ENCODE results near the gene CPNE4.

DNA sequence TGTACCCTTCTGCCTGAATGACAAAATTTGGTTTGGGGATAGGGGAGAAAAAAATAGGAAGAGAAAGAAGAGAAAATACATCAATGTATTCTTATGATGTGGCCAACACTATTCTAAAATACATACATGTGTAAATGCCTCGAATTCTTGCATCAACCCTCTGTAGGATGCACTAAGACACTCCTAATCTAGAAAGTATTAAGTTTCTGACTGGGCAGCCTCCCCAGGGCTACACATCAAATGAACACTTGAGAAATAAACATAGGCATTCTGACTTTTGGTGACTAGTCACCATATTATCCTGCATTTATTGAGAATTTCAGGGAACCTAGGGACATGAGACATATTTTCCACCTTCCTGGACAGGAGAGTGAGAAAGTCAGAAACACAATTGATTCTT, 109.2 kb downstream of the CPNE4 start:
- no peak for TF ChIP-seq EZH2 (IDR thresholded peaks at IDR 0.05)
- no peak for TF ChIP-seq POLR2AphosphoS5 (IDR thresholded peaks at IDR 0.05; ENCODE audit: borderline replicate concordance, low read depth, low read length)

All from SK-N-MC (cell line).